ENCODE data around the gene PGAP2. TPM values are rescaled to one million over a fixed set of nuclear protein-coding genes. Genes with fewer than 3 reads are reported as not detected.

PGAP2 gene
- total and polyA plus RNA-seq, 2 donors (not counting 1 experiment from before 2014, with no cell fraction given): 20.5 to 47.1 TPM

DNA sequence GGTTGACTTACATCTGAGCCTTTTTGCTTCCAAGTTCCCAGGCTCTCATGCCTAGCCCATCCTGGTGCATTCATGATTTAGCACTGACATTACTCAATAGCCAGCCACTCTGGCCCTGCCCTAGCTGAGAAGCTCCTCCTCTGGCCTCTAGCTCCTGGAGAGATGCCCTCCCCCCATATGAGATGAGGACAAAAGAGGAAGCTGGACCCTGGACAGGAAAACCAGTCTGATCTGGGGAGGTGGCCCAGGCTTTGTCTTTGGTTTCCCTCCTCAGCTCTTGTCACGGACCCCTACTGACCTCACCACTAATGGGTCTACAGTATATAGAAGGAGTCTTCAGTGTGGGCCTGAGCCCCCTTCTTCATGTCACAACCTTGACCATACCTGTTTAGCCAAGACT lies 29.4 kb downstream of the PGAP2 start:
- Histone ChIP-seq H3K4me3 (ENCODE audit: control extremely low read depth in 1 of 5, extremely low read depth in 1 of 5, insufficient read depth in 1 of 5, low read depth in 2 of 5, low read length in 4 of 5) (peak overlapping the region in 3 of 5 experiments; percentile 18 to 97 (median 86)), H3K4me1 (ENCODE audit: control insufficient read depth in 2 of 2, insufficient read depth in 2 of 2, low read length in 2 of 2) (peaks cover 72 to 83% of the 10 kb centered on the region in 2 donors), H3K27me3 (replicated peaks in 1 of 4; ENCODE audit: control extremely low read depth in 1 of 4, control insufficient read depth in 3 of 4, insufficient read depth in 4 of 4, low read length in 3 of 4) (no peaks in the 10 kb centered on the region), H3K9ac (ENCODE audit: low read length) (peak overlapping the region; percentile 88), H3K9me3 (ENCODE audit: control extremely low read depth in 1 of 3, control insufficient read depth in 2 of 3, insufficient read depth in 1 of 3, low read length in 2 of 3) (no peaks in the 10 kb centered on the region), H3K36me3 (replicated peaks in 1 of 2; ENCODE audit: control extremely low read depth in 1 of 2, control insufficient read depth in 1 of 2, extremely low read depth in 1 of 2, insufficient read depth in 2 of 2, low read length in 1 of 2) (peaks cover under 1 to 8% of the 10 kb centered on the region in 2 experiments), H3K4me2 (replicated peaks; ENCODE audit: low read depth, low read length, poor library complexity, severe bottlenecking) (peak overlapping the region; percentile 98), H2AFZ (ENCODE audit: insufficient read depth, low read depth, low read length, poor library complexity, severe bottlenecking) (no peak overlapping the region), H3K27ac (ENCODE audit: low read length in 2 of 2) (peak overlapping the region; percentile 89 to 98), H4K20me1 (ENCODE audit: control insufficient read depth, insufficient read depth, low read length, poor library complexity, severe bottlenecking) (peaks cover 71% of the 10 kb centered on the region), H3K79me2 (ENCODE audit: control insufficient read depth, insufficient read depth, low read length) (peaks cover 79% of the 10 kb centered on the region)
- ChIA-PET CTCF (interaction anchor here (1.1 to 28.7 kb wide), 5 partner anchors 9 to 232 kb away, joined by 5 to 819 read pairs (median 85); partner anchors contain the start of genes PGAP2 and STIM1), POLR2A (interaction anchor here (0.6 to 2.7 kb wide), 3 partner anchors 16 to 257 kb away, joined by 4 to 17 read pairs (median 9); partner anchors contain the start of gene STIM1)
- Mint-ChIP-seq H3K4me3 (peak overlapping the region; percentile 97), H3K27ac (peak overlapping the region; percentile 89), H3K9me3 (ENCODE audit: insufficient read depth) (no peaks in the 10 kb centered on the region), H3K27me3 (no peaks in the 10 kb centered on the region), H3K4me1 (peaks cover 80% of the 10 kb centered on the region)
- WGBS (ENCODE audit: insufficient coverage): no CpG with 5 or more reads among the region's 1 CpG
- intact Hi-C loops (cut with micrococcal nuclease): no loop called here
- ATAC-seq (ENCODE audit: low read depth): no peak
- peak; percentile 42 for DNase-seq
- TF ChIP-seq EZH2 (IDR thresholded peaks at IDR 0.05; ENCODE audit: borderline replicate concordance, insufficient read depth, low read depth, low read length, poor library complexity, severe bottlenecking) (no peak), CTCF (IDR thresholded peaks at IDR 0.05) (no peak)

GRCh38 chr11:3838504-3838903 lies 30.1 kb downstream of the PGAP2 start:
- peak overlapping the region; percentile 98 for H3K4me2 ChIP-seq (replicated peaks; ENCODE audit: low read depth, low read length, poor library complexity, severe bottlenecking)
- Mint-ChIP-seq H3K4me1 (peaks cover 79% of the 10 kb centered on the region), H3K9me3 (ENCODE audit: insufficient read depth) (no peaks in the 10 kb centered on the region), H3K27ac (peak overlapping the region; percentile 89), H3K4me3 (peak overlapping the region; percentile 97), H3K27me3 (no peaks in the 10 kb centered on the region)
- H3K36me3 ChIP-seq (replicated peaks in 1 of 2; ENCODE audit: control extremely low read depth in 1 of 2, control insufficient read depth in 1 of 2, extremely low read depth in 1 of 2, insufficient read depth in 2 of 2, low read length in 1 of 2): peaks cover 0 to 6% of the 10 kb centered on the region in 2 experiments
- H3K9me3 ChIP-seq (ENCODE audit: control extremely low read depth in 1 of 3, control insufficient read depth in 2 of 3, insufficient read depth in 1 of 3, low read length in 2 of 3): no peaks in the 10 kb centered on the region
- H3K9ac ChIP-seq (ENCODE audit: low read length): peak overlapping the region; percentile 88
- intact Hi-C loops (cut with micrococcal nuclease): no loop called here
- peaks cover 64% of the 10 kb centered on the region for H4K20me1 ChIP-seq (ENCODE audit: control insufficient read depth, insufficient read depth, low read length, poor library complexity, severe bottlenecking)
- ChIA-PET CTCF (interaction anchor here (0.8 to 28.7 kb wide), 7 partner anchors 10 to 231 kb away, joined by 3 to 819 read pairs (median 33); partner anchors contain the start of genes PGAP2 and STIM1), POLR2A (interaction anchor here (0.6 to 2.7 kb wide), 3 partner anchors 10 to 28 kb away, joined by 3 to 17 read pairs (median 3); partner anchors contain the start of gene STIM1)
- H2AFZ ChIP-seq (ENCODE audit: insufficient read depth, low read depth, low read length, poor library complexity, severe bottlenecking): no peak overlapping the region
- H3K27ac ChIP-seq (ENCODE audit: low read length in 2 of 2): peak overlapping the region; percentile 89 to 98
- H3K4me3 ChIP-seq (ENCODE audit: control extremely low read depth in 1 of 5, extremely low read depth in 1 of 5, insufficient read depth in 1 of 5, low read depth in 2 of 5, low read length in 4 of 5): peak overlapping the region; percentile 73 to 97 (median 86)
- H3K79me2 ChIP-seq (ENCODE audit: control insufficient read depth, insufficient read depth, low read length): peaks cover 72% of the 10 kb centered on the region
- WGBS (ENCODE audit: insufficient coverage): no CpG with 5 or more reads among the region's 2 CpGs
- no peak for ATAC-seq (ENCODE audit: low read depth)
- H3K27me3 ChIP-seq (replicated peaks in 1 of 4; ENCODE audit: control extremely low read depth in 1 of 4, control insufficient read depth in 3 of 4, insufficient read depth in 4 of 4, low read length in 3 of 4): no peaks in the 10 kb centered on the region
- no peak for TF ChIP-seq EZH2 (IDR thresholded peaks at IDR 0.05; ENCODE audit: borderline replicate concordance, insufficient read depth, low read depth, low read length, poor library complexity, severe bottlenecking)
- no peak for TF ChIP-seq CTCF (IDR thresholded peaks at IDR 0.05)
- peaks cover 69 to 76% of the 10 kb centered on the region in 2 donors for H3K4me1 ChIP-seq (ENCODE audit: control insufficient read depth in 2 of 2, insufficient read depth in 2 of 2, low read length in 2 of 2)
- DNase-seq: peak; percentile 49

All from B cell (primary cell).